Dedifferentiated amniotic fluid mesenchymal stem cell (primary cell): Measurements from ENCODE around the gene CERS2.
A peak's percentile ranks its signal among the peaks of the same experiment; 100 is the strongest.
"Not testable (repeated sequence)": the region's sequence is repeated elsewhere in the genome, so short reads cannot be mapped to it uniquely, and the experiment has no call there.

Experiments
- DNase-seq: peaks from one replicate; pipeline ENCODE4 v3.0.0-alpha.2; 2016; ENCODE audit errors: extremely low spot score

The CERS2 gene

DNA sequence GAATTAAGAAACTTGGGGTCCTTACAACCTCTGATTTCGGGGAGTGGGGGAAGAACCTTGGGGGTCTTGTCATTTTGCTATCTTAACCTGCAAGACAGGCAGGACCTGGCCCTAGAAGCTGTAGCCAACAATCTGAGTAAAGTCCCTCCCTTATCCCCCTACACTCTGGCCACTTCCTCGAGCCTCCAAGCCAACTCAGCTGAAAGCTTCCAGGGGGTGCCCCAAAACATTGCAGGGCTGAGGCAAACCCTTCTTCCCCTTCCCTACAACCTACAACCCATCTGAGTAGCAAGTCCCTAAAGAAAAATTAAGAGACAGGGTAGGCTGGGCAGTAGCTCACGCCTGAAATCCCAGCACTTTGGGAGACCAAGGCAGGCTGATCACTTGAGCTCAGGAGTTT, 5.0 kb downstream of the CERS2 start:
- no peak for DNase-seq

DNA sequence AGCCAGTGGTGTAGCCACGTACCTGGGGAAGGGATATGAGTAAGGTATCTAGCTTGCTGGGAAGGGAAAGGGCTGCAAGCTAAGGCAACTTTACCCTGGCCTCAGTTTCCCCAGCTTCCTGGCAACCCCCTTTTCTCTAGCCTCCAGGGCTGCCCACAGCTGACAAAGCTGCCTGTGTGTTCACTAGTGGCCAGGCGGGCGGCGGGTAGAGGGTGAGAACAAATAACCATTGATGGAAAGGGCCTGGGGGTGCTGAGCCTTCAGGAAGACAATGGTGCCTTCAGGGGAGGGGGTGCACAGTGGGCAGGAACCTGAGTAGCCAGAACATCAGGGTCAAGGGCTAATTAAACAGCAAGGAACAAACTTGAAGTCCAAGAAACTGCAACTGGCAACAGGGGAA, 6.1 kb downstream of the CERS2 start:
- DNase-seq = no peak

DNA sequence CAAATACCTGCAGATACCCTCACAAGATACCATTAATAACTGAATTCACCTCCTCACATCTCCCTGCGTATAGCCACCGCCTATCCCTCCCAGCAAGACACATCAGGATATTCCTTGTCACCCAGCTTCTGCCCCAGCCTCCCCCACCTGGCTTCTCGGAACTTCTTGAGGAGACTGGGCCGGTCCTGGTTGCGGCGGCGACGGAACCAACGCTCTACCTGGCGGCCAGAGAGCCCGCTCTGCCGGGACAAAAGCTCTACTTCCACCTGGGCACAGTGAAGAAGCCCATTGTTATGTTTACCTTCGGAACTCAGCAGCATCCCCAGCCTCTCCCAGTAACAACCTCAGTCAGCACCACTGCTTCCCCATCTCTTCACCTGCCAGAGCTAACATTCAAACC, 6.7 kb downstream of the CERS2 start:
- no peak for DNase-seq

DNA sequence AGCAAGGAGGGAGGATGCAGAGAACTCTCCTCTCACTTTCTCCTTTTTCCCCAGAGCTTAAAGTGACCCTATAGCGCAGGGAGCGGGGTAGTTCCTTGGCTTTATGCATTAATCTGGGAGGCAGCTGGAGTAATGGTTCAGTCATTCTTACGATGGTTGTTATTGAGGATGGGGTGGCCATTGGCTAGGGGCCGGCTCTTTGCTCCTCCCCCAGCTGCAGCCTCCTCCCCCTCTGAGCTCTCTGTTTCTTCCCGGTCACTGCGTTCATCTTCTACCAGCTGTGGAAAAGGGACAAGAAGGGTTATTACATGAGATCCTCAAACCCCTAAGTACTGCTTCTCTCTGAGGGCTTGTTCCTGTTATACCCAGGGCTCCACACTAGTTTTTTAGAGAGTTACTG, 8.6 kb downstream of the CERS2 start:
- DNase-seq = no peak

DNA sequence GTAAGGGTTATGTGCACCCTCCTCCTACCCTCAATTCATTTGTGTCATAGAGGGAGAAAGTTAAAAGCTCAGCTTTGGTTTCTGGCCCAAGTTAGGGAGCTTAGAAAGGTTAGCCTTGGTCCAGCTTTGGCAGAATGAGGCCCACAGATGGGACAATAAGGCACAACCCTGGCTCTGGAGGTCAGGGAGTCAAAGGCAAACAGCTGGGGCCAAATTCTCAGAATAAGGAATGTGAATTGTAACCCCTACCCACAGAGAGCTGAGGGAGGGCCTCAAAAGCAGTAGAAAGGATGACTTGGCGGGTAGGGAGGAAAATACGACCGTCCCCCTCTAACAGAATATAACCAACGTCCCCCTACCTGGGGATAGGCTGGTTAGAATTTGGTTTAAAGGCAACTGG, 9.0 kb downstream of the CERS2 start:
- no peak for DNase-seq

DNA sequence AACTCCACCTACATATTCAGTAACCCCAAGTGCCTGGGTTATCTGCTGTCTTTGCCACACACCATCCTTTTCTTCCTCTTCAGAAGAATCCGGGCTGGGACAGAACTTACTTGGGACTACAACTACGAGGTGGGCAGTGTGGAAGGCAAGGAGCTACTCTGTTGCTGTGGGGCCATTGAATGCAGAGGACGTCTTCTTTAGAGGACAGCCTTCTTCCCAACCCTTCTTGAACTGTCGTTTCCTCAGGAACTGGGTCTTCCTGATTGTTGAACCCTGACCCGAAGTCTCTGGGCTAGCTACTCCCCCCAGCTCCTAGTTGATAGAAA, 10.5 kb downstream of the CERS2 start:
- no peak for DNase-seq

DNA sequence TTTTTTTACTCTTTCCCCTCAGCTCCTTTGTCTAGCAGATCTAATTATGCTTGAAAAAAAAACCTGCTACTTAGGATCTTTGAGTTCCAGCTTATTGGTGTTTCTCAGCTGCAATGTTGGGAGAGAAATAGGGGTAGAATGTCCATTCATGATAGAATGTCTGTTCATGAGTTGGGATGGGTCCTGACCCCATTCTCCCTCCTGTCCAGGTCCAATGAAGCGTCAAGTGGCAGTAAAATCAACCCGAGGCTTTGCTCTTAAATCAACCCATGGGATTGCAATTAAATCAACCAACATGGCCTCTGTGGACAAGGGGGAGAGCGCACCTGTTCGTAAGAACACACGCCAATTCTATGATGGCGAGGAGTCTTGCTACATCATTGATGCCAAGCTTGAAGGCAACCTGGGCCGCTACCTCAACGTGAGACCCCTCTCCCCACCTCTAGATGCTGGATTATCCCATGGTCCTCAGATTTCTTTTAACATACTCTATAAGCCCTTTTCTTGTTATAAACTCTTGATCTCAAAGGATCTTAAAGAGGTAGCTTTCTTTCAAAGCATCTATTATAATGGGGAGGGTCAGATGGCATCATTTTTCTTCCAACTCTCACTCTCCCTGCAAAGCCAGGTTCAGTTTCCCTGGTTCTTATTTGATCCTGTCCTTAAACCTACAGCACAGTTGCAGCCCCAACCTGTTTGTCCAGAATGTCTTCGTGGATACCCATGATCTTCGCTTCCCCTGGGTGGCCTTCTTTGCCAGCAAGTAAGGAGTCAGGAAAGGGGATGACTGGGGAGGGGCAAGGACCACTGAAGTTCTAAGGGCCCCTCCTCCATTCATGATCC, 11.1 kb downstream of the CERS2 start:
- DNase-seq = no peak

DNA sequence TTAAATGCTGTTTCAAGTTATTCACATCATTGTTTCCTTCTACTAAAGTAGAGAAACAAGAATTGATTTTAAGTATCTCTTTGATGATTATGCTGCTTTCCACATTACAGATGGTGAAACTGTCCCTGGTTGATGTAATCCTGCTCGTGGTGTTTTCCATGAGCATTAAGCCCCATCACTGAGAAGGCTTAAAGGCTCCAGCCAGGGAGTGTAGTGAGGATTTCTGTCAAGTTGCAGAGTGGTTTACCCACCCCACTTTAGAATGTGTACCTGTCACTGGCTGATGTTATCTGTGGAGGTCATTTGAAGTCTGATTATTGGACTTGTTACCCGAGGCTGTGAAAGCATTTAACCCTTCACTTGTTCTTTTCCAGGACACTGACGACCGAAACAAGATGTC, 12.9 kb downstream of the CERS2 start:
- no peak for DNase-seq

DNA sequence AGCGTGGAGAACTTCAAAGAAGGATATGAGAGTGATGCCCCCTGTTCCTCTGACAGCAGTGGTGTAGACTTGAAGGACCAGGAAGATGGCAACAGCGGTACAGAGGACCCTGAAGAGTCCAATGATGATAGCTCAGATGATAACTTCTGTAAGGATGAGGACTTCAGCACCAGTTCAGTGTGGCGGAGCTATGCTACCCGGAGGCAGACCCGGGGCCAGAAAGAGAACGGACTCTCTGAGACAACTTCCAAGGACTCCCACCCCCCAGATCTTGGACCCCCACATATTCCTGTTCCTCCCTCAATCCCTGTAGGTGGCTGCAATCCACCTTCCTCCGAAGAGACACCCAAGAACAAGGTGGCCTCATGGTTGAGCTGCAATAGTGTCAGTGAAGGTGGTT, 14.0 kb downstream of the CERS2 start:
- no peak for DNase-seq

DNA sequence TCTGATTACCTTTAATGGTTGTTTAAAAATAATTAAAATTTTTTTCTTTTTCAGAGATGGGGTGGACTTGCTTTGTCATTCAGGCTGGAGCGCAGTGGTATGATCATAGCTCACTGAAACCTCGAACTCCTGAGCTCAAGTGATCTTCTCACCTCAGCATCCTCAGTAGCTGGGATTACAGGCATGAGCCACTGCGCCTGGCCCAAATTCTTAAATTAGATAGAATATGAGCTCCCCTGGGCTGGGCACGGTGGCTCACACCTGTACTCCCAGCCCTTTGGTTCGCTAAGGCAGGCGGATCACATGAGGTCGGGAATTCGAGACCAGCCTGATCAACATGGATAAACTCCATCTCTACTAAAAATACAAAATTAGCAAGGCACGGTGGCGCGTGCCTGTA, 17.0 kb downstream of the CERS2 start:
- no peak for DNase-seq

DNA sequence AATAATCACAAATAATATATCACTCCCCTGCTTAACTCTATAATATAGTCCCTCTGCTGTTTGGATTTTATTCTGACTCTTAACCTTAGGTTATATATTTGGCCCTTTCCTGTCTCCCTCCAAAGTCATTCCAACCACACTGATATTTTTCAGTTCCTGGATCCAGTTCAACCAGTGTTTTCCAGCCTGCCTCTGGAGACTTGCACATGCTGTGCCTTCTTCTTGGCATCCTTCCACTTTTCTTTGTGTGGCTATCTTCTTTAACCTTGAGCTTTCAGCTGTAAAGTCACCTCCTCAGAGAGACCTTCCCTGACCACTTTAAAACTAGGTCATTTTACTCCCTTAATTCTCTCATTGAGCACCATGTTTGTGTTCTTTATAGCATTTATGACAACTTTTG, 19.4 kb downstream of the CERS2 start:
- DNase-seq = no peak

DNA sequence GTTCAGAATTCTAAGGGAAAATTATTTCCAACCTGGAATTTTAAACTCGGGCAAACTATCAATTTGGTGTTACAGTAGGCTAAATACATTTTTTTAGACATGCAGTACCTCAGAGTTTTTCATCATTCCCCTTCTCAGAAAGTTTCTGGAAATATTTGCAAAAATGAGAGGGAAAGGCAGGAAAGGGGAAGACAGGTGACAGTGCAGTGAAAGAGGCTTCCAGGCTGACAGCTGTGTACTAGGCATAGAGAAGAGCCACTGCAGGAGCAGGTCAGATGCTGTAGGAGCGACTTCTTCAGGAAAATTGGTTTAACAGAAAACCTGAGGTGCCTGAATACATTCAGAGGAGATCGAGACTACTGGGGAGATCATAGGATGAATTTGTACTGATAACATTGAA, 19.9 kb downstream of the CERS2 start:
- no peak for DNase-seq

DNA sequence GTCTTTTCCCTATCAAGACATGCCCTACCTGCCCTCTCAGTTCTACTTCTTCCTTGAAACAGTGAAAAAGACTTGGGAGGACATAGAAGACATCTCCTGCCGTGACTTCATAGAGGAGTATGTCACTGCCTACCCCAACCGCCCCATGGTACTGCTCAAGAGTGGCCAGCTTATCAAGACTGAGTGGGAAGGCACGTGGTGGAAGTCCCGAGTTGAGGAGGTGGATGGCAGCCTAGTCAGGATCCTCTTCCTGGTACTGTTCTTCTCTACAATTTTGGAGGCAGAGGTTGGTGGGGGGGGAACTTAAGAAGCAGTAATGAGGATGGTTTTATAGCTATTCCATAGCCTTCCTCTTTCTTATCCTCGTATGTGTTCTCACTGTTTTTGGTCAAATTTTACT, 29.8 kb downstream of the CERS2 start:
- no peak for DNase-seq

DNA sequence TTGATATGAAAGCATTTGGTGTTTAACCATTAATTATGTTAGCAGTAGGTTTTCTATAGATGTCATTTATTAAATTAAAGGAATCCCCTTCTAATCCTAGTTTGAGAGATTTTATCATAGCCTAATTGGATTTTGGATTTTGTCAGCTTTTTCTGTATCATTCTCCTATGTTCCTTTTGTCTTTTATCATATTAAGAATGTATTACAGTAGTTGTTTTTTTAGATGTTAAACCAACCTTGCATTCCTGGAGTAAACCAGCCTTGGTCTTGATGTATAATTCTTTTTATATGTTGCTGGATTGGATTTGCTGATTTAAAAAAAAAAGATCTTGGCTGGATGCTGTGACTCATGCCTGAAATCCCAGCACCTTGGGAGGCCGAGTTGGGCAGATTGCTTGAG, 42.9 kb downstream of the CERS2 start:
- DNase-seq = no peak

DNA sequence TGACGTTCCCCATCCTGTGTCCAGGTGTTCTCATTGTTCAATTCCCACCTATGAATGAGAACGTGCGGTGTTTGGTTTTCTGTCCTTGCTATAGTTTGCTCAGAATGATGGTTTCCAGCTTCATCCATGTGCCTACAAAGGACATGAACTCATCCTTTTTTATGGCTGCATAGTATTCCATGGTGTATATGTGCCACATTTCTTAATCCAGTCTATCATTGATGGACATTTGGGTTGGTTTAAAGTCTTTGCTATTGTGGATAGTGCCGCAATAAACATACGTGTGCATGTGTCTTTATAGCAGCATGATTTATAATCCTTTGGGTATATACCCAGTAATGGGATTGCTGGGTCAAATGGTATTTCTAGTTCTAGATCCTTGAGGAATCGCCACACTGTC, 45.9 kb downstream of the CERS2 start:
- DNase-seq = not testable (repeated sequence)

DNA sequence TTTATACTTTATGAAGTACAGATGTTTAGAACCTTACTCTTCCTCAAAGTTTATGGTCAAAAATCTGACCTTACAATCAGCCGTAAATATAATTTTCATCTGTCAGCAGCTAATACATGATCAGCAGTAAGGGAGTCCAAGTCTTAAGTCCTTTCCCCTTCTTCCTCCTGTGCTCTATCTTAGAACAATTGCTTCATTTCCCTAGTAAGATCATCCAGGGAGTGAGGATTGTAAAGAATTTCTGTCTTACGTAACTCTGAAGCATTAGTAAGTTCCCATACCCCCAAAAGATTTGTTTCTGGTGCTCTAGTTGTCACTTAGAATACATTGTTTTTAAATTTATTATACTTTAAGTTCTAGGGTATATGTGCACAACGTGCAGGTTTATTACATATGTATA, 46.3 kb downstream of the CERS2 start:
- no peak for DNase-seq

DNA sequence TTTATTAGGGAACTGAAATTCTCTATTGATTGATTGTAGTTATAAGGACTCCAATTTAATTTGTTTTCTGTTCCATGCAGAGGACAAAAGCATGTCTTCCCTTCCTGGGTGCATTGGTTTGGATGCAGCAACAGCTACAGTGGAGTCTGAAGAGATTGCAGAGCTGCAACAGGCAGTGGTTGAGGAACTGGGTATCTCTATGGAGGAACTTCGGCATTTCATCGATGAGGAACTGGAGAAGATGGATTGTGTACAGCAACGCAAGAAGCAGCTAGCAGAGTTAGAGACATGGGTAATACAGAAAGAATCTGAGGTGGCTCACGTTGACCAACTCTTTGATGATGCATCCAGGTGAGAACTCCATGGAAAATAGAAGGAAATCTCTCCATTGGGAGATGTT, 47.0 kb downstream of the CERS2 start:
- DNase-seq = no peak

DNA sequence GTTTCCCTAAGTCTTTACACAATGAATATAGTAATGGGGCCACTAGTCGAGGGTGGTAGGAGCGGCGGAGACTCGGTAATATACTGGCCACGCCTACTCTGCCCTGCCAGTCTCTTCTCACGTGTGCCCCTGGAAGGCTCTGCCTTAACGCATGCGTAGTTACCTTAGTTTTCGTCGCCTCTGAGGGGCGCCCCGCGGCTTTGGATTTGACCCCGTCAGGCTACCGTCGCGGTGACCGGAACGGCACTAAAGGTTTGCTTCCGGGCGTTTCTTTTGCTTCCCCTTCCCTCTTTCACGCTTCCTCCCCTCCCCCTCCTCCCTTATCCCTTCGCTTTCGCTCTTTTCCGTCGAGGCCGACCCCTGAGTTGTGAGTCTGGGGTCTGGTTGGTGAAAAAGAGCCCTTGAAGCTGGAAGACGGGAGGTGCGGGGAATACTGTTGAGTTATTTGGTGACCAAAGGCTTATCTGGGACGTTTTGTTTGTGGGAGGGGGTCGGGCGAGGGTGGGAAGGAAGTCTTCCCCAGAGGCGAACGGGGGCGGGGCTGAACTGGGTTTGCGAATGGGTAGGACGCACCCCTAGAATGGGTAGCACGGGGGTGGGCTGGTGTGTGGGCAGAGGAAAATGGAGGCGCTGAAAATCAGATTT, 48.4 kb downstream of the CERS2 start, which contains the start of gene SETDB1:
SETDB1 (plus strand) TSS at position 267 of the 645 bp plus-strand sequence. CDS start 1,352 bp downstream, outside the sequence.
- DNase-seq = peak; percentile 92

DNA sequence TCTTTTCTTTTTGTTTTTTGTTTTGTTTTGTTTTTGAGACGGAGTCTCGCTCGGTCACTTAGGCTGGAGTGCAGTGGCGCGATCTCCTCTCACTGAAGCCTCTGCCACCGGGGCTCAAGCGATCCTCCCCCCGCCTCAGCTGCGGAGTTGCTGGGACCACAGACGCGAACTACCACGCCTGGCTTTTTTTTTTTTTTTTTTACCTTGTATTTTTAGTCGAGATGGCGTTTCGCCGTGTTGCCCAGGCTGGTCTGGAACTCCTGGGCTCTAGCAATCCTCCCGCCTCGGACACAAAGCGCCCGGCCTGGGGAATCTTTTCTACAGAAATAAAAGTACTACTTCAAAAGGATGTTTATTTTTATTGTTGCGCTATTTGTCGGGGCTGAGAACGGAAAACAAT, 49.6 kb downstream of the CERS2 start:
- no peak for DNase-seq

DNA sequence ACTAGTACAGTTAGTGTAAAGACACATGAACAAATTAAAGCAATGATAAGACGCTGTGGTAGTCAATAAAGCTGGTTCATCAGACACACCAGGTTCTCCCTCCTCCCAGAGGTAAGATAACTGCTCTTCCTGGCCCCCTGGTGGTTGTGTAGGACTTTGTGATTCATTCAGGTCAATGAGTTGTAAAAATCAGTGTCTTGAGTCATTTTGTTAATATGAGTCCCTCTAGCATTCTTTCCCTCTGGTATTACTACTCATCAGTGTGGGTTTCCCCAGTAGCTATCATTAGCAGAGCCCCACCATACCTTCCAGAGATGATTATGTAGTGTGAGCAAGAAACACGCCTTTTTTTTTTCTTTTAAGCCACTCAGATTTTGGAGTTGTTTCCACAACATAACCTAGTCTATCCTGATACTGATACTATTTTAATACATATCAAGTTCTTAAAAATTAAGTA, 52.1 kb downstream of the CERS2 start:
- peak; percentile 88 for DNase-seq

DNA sequence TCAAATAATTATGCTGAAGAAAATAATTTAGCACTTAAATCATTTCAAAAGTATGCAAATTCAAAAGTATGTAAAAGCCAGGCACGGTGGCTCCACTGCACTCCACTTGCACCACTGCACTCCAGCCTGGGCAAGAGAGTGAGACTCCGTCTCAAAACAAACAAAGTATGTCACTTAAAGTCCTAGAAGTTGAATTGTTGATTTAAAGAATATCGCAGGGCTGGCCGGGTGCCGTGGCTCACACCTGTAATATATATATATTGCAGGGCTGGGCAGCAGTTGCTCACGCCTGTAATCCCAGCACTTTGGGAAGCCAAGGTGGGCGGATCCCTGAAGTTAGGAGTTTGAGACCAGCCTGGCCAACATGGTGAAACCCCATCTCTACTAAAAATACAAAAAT, 57.2 kb downstream of the CERS2 start:
- DNase-seq = no peak
